DOHH2 (cell line): ENCODE measurements around the gene CDC25B.

Experiments used
- EZH2phosphoT487 ChIP-seq: fragments of 200-600 bp; sonication (generic); IDR thresholded peaks from 2 replicates; pipeline ENCODE4 v1.6.1; 2017; ENCODE audit warnings: borderline replicate concordance, mild to moderate bottlenecking, antibody characterized with exemption, low read length, moderate library complexity, mixed read lengths
- TF ChIP-seq, protein P1 (sequence below): fragments of 200-600 bp; sonication (generic); IDR thresholded peaks from one replicate; pipeline ENCODE4 v1.5.1; 2014; ENCODE audit warnings: antibody characterized with exemption, mild to moderate bottlenecking, low read depth, low read length; ENCODE audit not compliant: poor library complexity, severe bottlenecking

DNA sequence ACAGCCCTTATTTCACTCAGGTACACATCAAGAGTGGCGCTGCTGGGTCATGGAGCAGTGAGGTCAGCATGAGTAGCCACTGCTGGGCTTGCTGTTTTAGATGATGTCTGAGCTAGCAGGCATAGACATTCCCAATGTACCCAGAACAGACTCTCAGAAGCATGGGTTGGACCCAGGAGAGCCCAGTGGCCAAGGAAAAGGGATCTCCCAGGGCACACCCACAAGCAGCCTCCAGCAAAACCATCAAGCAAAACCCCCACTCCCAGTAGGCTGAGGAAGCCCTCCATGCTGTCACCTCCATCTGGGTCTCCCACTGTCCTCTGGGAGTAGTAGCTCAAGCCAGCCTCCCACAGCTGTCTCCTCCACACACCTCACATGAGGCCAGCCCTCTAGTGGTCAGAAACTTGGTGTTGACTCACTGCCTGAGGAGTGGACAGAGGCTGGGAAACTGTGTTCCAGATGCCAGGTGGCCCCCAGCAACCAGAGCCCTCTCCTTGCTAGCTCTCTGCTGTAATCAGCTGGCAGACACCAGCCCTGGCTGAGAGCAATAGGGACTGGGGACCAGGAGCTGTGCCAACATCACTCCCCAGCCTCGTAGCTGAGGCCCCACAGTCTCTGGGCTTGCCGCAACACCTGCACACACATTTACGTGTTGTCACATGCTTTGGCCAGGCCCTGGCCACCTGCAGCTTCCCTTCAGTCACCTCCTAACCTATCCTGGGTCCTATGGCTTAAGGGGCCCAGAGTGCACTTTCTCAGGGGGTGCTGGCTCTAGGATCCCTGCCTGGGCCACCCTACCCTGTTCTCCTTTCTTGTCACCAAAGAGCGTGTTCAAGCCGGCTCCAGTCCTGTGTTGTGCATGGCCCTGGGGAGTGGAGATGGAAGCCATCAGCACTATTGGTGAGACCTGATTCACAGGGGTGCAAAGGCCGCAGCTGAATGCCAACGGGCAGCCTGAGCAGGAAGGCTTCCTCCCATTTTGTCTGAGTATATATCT lies 22.3 kb downstream of the CDC25B start:
- TF ChIP-seq, protein P1, sequence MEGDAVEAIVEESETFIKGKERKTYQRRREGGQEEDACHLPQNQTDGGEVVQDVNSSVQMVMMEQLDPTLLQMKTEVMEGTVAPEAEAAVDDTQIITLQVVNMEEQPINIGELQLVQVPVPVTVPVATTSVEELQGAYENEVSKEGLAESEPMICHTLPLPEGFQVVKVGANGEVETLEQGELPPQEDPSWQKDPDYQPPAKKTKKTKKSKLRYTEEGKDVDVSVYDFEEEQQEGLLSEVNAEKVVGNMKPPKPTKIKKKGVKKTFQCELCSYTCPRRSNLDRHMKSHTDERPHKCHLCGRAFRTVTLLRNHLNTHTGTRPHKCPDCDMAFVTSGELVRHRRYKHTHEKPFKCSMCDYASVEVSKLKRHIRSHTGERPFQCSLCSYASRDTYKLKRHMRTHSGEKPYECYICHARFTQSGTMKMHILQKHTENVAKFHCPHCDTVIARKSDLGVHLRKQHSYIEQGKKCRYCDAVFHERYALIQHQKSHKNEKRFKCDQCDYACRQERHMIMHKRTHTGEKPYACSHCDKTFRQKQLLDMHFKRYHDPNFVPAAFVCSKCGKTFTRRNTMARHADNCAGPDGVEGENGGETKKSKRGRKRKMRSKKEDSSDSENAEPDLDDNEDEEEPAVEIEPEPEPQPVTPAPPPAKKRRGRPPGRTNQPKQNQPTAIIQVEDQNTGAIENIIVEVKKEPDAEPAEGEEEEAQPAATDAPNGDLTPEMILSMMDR, result peak; percentile 64
- no peak for TF ChIP-seq EZH2phosphoT487
